Fibroblast of skin of left quadriceps (primary cell): ENCODE results near the gene DNAJC7.

Source experiments
- DNase-seq, 2 experiments: peaks; one replicate each; pipeline ENCODE4 v3.0.0-alpha.2; 2013; ENCODE audit warnings: low read depth in 2 of 2

The DNAJC7 gene, protein sequence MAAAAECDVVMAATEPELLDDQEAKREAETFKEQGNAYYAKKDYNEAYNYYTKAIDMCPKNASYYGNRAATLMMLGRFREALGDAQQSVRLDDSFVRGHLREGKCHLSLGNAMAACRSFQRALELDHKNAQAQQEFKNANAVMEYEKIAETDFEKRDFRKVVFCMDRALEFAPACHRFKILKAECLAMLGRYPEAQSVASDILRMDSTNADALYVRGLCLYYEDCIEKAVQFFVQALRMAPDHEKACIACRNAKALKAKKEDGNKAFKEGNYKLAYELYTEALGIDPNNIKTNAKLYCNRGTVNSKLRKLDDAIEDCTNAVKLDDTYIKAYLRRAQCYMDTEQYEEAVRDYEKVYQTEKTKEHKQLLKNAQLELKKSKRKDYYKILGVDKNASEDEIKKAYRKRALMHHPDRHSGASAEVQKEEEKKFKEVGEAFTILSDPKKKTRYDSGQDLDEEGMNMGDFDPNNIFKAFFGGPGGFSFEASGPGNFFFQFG

GRCh38 chr17:42016941-42017865, at the start of gene DNAJC7:
Gene DNAJC7 (minus strand): TSS chr17:42017439. CDS start chr17:42017416, 23 bp downstream.
- peak; percentile 77 to 78 for DNase-seq

DNA sequence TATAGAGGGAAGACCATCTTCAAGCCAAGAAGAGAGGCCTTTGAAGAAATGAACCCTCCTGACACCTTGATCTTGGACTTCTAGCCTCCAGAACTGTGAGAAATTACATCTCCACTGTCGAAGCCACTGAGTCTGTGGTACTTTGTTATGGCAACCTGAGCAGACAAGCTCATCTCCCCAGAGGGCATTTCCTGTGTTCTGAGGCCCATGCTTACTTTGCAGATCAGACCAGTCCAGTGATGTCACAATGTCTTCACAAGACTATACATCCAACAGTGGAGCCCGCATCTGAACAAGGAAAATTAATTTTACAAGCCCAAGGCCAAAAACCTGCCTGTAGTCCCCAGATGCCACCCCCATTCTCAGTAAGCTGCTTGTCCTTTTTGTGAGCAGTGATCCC, 48.0 kb upstream of the DNAJC7 start:
- no peak for DNase-seq

- no peak for DNase-seq
These were observed 45.4 kb upstream of the DNAJC7 start for GRCh38 chr17:42062681-42063080.

GRCh38 chr17:42061646-42062487, 44.6 kb upstream of the DNAJC7 start:
- no peak for DNase-seq

- DNase-seq = no peak
These were observed 43.0 kb upstream of the DNAJC7 start for GRCh38 chr17:42060231-42060630.

GRCh38 chr17:42059815-42060214, 42.6 kb upstream of the DNAJC7 start:
- DNase-seq = no peak

DNA sequence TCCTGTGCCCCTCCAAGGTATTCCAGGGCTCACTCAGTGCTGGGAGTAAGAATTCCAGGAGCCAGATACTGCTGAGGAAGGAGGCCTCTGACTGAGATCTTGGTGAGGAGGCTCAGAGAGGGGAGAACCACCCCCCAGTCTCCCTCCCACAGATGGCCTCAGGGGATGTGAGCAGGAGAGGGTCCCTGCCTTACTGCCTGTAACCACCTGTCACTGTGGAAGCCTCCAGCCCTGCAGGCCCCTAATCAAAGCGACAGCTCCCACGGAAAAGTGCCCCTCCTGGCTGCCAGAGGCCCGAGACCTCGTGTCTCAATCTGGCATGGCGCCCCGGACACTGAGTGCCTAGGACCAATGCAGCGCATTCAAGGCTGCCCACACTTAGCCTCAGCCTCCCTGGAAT, 40.8 kb upstream of the DNAJC7 start:
- DNase-seq = no peak

- DNase-seq = no peak
These were observed 39.4 kb upstream of the DNAJC7 start for GRCh38 chr17:42056635-42057034.

- DNase-seq = no peak
These were observed 38.3 kb upstream of the DNAJC7 start for GRCh38 chr17:42055496-42055895.

- no peak for DNase-seq
These were observed 37.8 kb upstream of the DNAJC7 start for GRCh38 chr17:42055027-42055426.

GRCh38 chr17:42053731-42054500, 36.7 kb upstream of the DNAJC7 start:
- DNase-seq = no peak

DNA sequence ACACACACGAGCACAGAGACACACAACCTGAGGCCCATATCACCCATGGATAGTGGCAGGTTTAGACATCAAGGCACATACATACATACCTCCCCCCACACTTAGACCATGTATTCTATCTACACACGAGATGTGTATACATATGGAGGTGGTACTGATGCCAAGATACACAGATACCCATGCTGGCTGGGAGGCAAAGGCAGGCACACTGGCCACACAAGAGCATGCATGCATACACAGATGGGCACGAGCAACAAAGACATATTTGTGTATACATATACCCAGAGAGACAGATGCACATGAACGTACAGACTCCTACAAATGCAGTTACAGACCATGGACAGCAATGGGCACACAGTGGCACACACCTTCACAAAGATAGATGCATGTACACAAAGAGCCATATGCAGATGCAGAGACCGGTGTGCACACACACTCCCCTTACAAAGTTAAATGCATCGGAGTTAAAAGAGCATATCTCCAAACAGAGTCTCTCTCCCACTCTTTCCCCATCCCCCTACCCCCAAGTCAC, 35.2 kb upstream of the DNAJC7 start:
- no peak for DNase-seq

DNA sequence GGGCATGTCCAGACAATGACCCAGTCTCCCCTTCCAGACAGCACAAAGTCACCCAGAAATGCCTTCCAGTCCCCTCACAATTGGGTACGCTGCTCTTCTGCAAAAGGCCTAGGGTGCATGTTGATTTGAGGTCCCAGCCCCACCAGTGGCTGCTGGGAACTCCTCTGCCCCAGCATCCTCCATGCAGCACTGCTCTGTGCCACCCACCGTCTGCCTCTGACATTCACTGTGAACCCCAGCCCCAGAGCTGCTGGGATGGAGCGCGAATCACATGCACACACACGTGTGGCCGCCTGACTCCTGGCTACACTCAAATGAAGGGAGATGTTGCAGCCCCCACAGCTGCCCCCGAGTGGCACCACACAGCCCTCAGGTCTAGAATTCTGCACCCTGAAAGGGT, 34.4 kb upstream of the DNAJC7 start:
- DNase-seq = no peak

GRCh38 chr17:42051013-42051400, 33.8 kb upstream of the DNAJC7 start:
- DNase-seq = no peak

GRCh38 chr17:42050393-42051012, 33.3 kb upstream of the DNAJC7 start, which contains the start of gene C17orf113:
Gene C17orf113 (minus strand): TSS chr17:42050601. CDS start chr17:42043376, 7,225 bp downstream.
- peak in 1 of 2 experiments; percentile 4 for DNase-seq

DNA sequence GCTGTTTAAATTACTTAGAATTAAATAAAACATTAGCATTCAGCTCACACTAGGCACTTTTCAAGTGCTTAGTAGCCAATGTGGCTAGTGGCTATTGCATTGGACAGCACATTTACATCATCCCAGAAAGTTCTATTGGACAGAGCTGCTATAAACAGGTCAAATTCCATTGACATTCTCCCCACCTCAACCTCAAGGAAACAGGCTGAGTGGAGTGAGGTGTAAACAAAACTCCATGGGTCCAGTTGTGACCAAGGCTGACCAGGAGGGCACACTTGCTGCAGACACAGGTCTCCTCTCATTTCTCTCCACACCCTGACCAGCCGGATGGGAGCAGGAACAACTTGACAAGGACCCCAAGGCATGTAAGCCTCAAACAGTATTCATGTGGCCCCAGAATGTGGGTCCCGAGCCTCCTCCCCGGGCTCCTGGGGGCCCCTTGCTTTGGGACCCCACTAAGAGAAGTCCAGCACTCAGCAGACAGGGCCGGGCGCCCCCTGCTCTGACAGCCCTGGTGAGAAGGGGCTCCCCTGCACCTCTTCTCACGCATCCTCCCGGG, 32.7 kb upstream of the DNAJC7 start:
- DNase-seq = no peak

GRCh38 chr17:42047343-42047742, 30.1 kb upstream of the DNAJC7 start:
- no peak for DNase-seq

- DNase-seq = no peak
These were observed 28.5 kb upstream of the DNAJC7 start for GRCh38 chr17:42045719-42046118.

- no peak for DNase-seq
These were observed 25.5 kb upstream of the DNAJC7 start for GRCh38 chr17:42042598-42043319.
